GM12878 (cell line): ENCODE measurements around the gene NT5C1A.

Experiments
- ASH2L ChIP-seq: fragments of 300-600, 200-600 bp; sonication (generic); IDR thresholded peaks from 2 replicates; pipeline ENCODE4 v1.6.1; 2017; ENCODE audit warnings: low read depth, mild to moderate bottlenecking, borderline replicate concordance
- BHLHE40 ChIP-seq, 2 experiments: fragments of 450-650 bp in 1 of 2; IDR thresholded peaks; 2 replicates each; pipeline ENCODE4 v1.6.1; 2011 to 2017; ENCODE audit warnings: low read depth in 2 of 2, borderline replicate concordance in 1 of 2, improper control_type of control experiment in 1 of 2, low read length in 1 of 2, mild to moderate bottlenecking in 1 of 2
- BRCA1 ChIP-seq: IDR thresholded peaks from 2 replicates; pipeline ENCODE4 v1.6.1; 2011; ENCODE audit warnings: low read depth, low read length, improper control_type of control experiment
- E4F1 ChIP-seq: fragments of 450-650 bp; IDR thresholded peaks from 2 replicates; pipeline ENCODE4 v1.6.1; 2018; ENCODE audit warnings: borderline replicate concordance, mild to moderate bottlenecking; ENCODE audit not compliant: partially characterized antibody
- EZH2 ChIP-seq: IDR thresholded peaks from 2 replicates; pipeline ENCODE4 v1.6.1; 2012; ENCODE audit warnings: low read depth, mild to moderate bottlenecking, control low read depth, inconsistent platforms, low read length, borderline replicate concordance; ENCODE audit not compliant: control insufficient read depth
- FOS ChIP-seq: IDR thresholded peaks from 3 replicates; pipeline ENCODE4 v1.6.1; 2011; ENCODE audit warnings: borderline replicate concordance; ENCODE audit not compliant: insufficient read length; ENCODE audit errors: extremely low read depth
- MYC ChIP-seq: IDR thresholded peaks from 2 replicates; pipeline ENCODE4 v1.6.1; 2011; ENCODE audit warnings: mild to moderate bottlenecking, low read length, moderate library complexity, inconsistent platforms; ENCODE audit not compliant: insufficient read depth, insufficient replicate concordance, insufficient read length, severe bottlenecking
- NFIC ChIP-seq: IDR thresholded peaks from 2 replicates; pipeline ENCODE4 v1.6.1; 2012; ENCODE audit warnings: low read depth, mild to moderate bottlenecking, inconsistent platforms, low read length, moderate library complexity
- PAX5 ChIP-seq: IDR thresholded peaks from 2 replicates; pipeline ENCODE4 v1.6.1; 2011; ENCODE audit warnings: low read depth, low read length, borderline replicate concordance
- POLR2AphosphoS5 ChIP-seq: IDR thresholded peaks from 2 replicates; pipeline ENCODE4 v1.6.1; 2011; ENCODE audit warnings: mild to moderate bottlenecking, low read length, inconsistent platforms
- SKIL ChIP-seq: fragments of 450-650 bp; IDR thresholded peaks from 2 replicates; pipeline ENCODE4 v1.6.1; 2017; ENCODE audit warnings: mild to moderate bottlenecking, low read depth, inconsistent platforms; ENCODE audit not compliant: poor library complexity, severe bottlenecking
- SPI1 ChIP-seq: IDR thresholded peaks from 2 replicates; pipeline ENCODE4 v1.6.1; 2011; ENCODE audit warnings: low read depth, mild to moderate bottlenecking, low read length, moderate library complexity, borderline replicate concordance; ENCODE audit not compliant: insufficient read depth
- SUZ12 ChIP-seq: fragments of 200-600 bp; sonication (generic); IDR thresholded peaks from one replicate; pipeline ENCODE4 v1.6.1; 2018; ENCODE audit warnings: antibody characterized with exemption, mild to moderate bottlenecking; ENCODE audit not compliant: unreplicated experiment
- TF ChIP-seq, protein P1 (sequence below), 3 experiments: IDR thresholded peaks in 2 of 3; conservative IDR thresholded peaks in 1 of 3; 2 replicates each; pipeline ENCODE4 v1.5.1; 2011; ENCODE audit warnings: low read depth in 3 of 3, low read length in 3 of 3, mild to moderate bottlenecking in 3 of 3, control low read depth in 2 of 3, moderate library complexity in 2 of 3, inconsistent platforms in 1 of 3, mixed read lengths in 1 of 3; ENCODE audit not compliant: control insufficient read depth in 2 of 3, insufficient read depth in 1 of 3; ENCODE audit errors: extremely low read depth in 1 of 3

- no peak for TF ChIP-seq PAX5
- TF ChIP-seq NFIC = no peak
- TF ChIP-seq FOS = no peak
- no peak for TF ChIP-seq SUZ12
- no peak for TF ChIP-seq ASH2L
- no peak for TF ChIP-seq EZH2
- no peak for TF ChIP-seq POLR2AphosphoS5
- no peak for TF ChIP-seq SPI1
- TF ChIP-seq, protein P1, sequence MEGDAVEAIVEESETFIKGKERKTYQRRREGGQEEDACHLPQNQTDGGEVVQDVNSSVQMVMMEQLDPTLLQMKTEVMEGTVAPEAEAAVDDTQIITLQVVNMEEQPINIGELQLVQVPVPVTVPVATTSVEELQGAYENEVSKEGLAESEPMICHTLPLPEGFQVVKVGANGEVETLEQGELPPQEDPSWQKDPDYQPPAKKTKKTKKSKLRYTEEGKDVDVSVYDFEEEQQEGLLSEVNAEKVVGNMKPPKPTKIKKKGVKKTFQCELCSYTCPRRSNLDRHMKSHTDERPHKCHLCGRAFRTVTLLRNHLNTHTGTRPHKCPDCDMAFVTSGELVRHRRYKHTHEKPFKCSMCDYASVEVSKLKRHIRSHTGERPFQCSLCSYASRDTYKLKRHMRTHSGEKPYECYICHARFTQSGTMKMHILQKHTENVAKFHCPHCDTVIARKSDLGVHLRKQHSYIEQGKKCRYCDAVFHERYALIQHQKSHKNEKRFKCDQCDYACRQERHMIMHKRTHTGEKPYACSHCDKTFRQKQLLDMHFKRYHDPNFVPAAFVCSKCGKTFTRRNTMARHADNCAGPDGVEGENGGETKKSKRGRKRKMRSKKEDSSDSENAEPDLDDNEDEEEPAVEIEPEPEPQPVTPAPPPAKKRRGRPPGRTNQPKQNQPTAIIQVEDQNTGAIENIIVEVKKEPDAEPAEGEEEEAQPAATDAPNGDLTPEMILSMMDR (IDR thresholded peaks at IDR 0.05 in 2 of 3, conservative IDR thresholded peaks at IDR 0.05 in 1 of 3; ENCODE audit: control insufficient read depth in 2 of 3, extremely low read depth in 1 of 3, insufficient read depth in 1 of 3, low read depth in 3 of 3, low read length in 3 of 3) = no peak
- no peak for TF ChIP-seq E4F1
- TF ChIP-seq BHLHE40 (IDR thresholded peaks at IDR 0.05; ENCODE audit: borderline replicate concordance in 1 of 2, low read depth in 2 of 2, low read length in 1 of 2) = no peak
- no peak for TF ChIP-seq SKIL
- TF ChIP-seq MYC = no peak
- TF ChIP-seq BRCA1 = no peak
These were observed 43.0 kb downstream of the NT5C1A start for GRCh38 chr1:39628807-39629350.
